A549 treated with DMSO at 1 μM for 4 hours (cell line): ENCODE results near the gene UTY. TPM values are rescaled to one million over a fixed set of nuclear protein-coding genes. Genes with fewer than 3 reads are reported as not detected.

Experiments
- total RNA-seq: library from RNA; stranded (reverse); fragments of 200-300 nt; extraction: Qiagen RNA extraction; gene quantifications from 5 replicates; pipeline ENCODE4 v1.2.3, GENCODE V29; 2022; ENCODE audit warnings: low read depth

UTY gene
- 2.6 to 3.6 TPM (median 3.2 TPM) in 5 replicates for total RNA-seq

GRCh38 chrY:13479828-13480227, at the start of gene UTY:
TSS of gene UTY (minus strand) at chrY:13480033. CDS start at chrY:13479665, 368 bp downstream.

Other genes starting within 250 kb of the UTY start
- 0.61 to 1.2 TPM (median 1.1 TPM) in 5 replicates for gene TMSB4Y, start 223.9 kb upstream of the UTY start, total RNA-seq